Activated B cell treated with CpG ODN at 0.5 μM for 24 hours (primary cell): Measurements from ENCODE around the gene RHOH. TPM values are rescaled to one million over a fixed set of nuclear protein-coding genes. Genes with fewer than 3 reads are reported as not detected.
A peak's percentile ranks its signal among the peaks of the same experiment; 100 is the strongest.

Experiments
- ATAC-seq: fragments of 200-7000 bp; cut with Tn5 transposase; one replicate; pipeline ENCODE4 v1.10.0; 2021; ENCODE audit warnings: low read depth, mild to moderate bottlenecking, moderate library complexity
- CTCF ChIA-PET: fragments of 350-600 bp; sonication (Branson Sonifier 250); formaldehyde crosslinking; loops from one replicate; lab custom pipeline; 2021; ENCODE audit warnings: antibody characterized with exemption; lab: Charles Lee
- POLR2A ChIA-PET: fragments of 350-600 bp; sonication (Branson Sonifier 250); formaldehyde crosslinking; loops from one replicate; lab custom pipeline; 2021; ENCODE audit warnings: antibody characterized with exemption; lab: Charles Lee
- DNase-seq: peaks from one replicate; pipeline ENCODE4 v3.0.0; 2022
- H3K27ac Mint-ChIP-seq: one replicate; pipeline ENCODE4 v1.8.0; 2020; ENCODE audit warnings: mixed read lengths
- H3K27me3 Mint-ChIP-seq: one replicate; pipeline ENCODE4 v1.8.0; 2021; ENCODE audit warnings: mixed read lengths
- H3K36me3 Mint-ChIP-seq: one replicate; pipeline ENCODE4 v1.8.0; 2021; ENCODE audit warnings: low read depth, mixed read lengths
- H3K4me1 Mint-ChIP-seq: one replicate; pipeline ENCODE4 v1.8.0; 2021; ENCODE audit warnings: mixed read lengths
- H3K4me3 Mint-ChIP-seq: one replicate; pipeline ENCODE4 v1.8.0; 2020; ENCODE audit warnings: mild to moderate bottlenecking, mixed read lengths
- H3K9me3 Mint-ChIP-seq: one replicate; pipeline ENCODE4 v1.8.0; 2020; ENCODE audit warnings: mixed read lengths
- intact Hi-C: fragments of 100-400 bp; cut with micrococcal nuclease; formaldehyde crosslinking; loops from one replicate; pipeline ENCODE4 v1.15.1; 2024
- total RNA-seq: library from RNA; stranded (reverse); gene quantifications from 2 replicates; pipeline ENCODE4 v1.2.3, GENCODE V29; 2022
- TF ChIP-seq, protein P1 (sequence below): fragments of 200-600 bp; IDR thresholded peaks from one replicate; pipeline ENCODE4 v1.8.0; 2022; ENCODE audit warnings: antibody characterized with exemption, mild to moderate bottlenecking

Gene RHOH
- total RNA-seq, 1 donor from 2014 or later: 183 TPM

DNA sequence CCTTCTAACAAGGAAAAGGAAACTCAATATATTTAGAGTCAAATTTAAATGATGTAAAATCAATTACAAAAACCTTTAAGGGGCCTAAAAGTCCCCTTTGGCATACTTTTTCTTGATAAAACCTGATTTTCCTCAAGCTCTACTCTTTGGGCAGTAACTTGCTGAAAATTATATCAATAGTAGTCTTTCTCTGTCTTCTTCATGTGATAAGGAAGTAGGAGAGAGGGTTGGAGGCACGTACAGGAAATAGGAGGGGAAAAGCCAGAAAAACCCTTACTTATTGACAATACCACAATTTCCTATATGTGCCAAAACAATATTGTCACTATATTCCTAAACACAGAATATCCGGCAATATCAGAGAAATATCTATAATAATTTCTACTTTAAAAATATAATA lies 9.6 kb downstream of the RHOH start:
- no peak for ATAC-seq
- peak overlapping the region; percentile 71 for H3K4me3 Mint-ChIP-seq
- peaks cover 91% of the 10 kb centered on the region for H3K4me1 Mint-ChIP-seq
- TF ChIP-seq, protein P1, sequence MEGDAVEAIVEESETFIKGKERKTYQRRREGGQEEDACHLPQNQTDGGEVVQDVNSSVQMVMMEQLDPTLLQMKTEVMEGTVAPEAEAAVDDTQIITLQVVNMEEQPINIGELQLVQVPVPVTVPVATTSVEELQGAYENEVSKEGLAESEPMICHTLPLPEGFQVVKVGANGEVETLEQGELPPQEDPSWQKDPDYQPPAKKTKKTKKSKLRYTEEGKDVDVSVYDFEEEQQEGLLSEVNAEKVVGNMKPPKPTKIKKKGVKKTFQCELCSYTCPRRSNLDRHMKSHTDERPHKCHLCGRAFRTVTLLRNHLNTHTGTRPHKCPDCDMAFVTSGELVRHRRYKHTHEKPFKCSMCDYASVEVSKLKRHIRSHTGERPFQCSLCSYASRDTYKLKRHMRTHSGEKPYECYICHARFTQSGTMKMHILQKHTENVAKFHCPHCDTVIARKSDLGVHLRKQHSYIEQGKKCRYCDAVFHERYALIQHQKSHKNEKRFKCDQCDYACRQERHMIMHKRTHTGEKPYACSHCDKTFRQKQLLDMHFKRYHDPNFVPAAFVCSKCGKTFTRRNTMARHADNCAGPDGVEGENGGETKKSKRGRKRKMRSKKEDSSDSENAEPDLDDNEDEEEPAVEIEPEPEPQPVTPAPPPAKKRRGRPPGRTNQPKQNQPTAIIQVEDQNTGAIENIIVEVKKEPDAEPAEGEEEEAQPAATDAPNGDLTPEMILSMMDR: no peak
- intact Hi-C loops: loop anchor here (2.0 kb wide), 1 partner anchor 14 kb away; no protein-coding TSS in a partner anchor
- H3K27me3 Mint-ChIP-seq: no peaks in the 10 kb centered on the region
- H3K9me3 Mint-ChIP-seq: no peaks in the 10 kb centered on the region
- H3K27ac Mint-ChIP-seq: peak overlapping the region; percentile 92
- CTCF ChIA-PET: interaction anchor here (0.8 to 4.0 kb wide), 4 partner anchors 17 to 101 kb away, joined by 3 to 16 read pairs (median 8); no protein-coding TSS in a partner anchor
- no peak for DNase-seq
- POLR2A ChIA-PET: interaction anchor here (0.6 to 6.5 kb wide), 9 partner anchors 8 to 514 kb away, joined by 3 to 64 read pairs (median 8); partner anchors contain the start of gene RHOH
- H3K36me3 Mint-ChIP-seq: peaks cover 64% of the 10 kb centered on the region

DNA sequence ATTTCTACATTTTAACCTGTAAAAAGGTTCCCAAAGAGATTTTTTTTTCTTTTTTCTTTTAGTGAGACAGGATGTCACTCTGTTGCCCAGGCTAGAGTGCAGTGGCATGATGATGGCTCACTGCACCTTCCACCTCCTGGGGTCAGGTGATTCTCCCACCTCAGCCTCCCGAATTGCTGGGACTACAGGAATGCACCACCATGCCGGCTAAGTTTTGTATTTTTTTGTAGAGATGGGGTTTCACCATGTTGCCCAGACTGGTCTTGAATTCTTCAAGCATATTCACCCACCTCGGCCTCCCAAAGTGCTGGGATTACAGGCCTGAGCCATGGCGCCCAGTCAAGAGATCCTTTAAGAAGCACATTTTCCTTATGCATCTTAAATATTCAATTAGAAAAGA lies 12.6 kb downstream of the RHOH start:
- peak overlapping the region; percentile 38 for H3K4me3 Mint-ChIP-seq
- POLR2A ChIA-PET: interaction anchor here (1.0 to 6.5 kb wide), 2 partner anchors 99 to 1450 kb away, joined by 3 to 64 read pairs; no protein-coding TSS in a partner anchor
- H3K27ac Mint-ChIP-seq: peak overlapping the region; percentile 69
- peaks cover 72% of the 10 kb centered on the region for H3K36me3 Mint-ChIP-seq
- H3K9me3 Mint-ChIP-seq: no peaks in the 10 kb centered on the region
- H3K4me1 Mint-ChIP-seq: peaks cover 94% of the 10 kb centered on the region
- CTCF ChIA-PET: interaction anchor here (0.9 to 1.8 kb wide), 3 partner anchors 99 to 108 kb away, joined by 3 to 8 read pairs (median 3); no protein-coding TSS in a partner anchor
- no peak for ATAC-seq
- DNase-seq: no peak
- no peaks in the 10 kb centered on the region for H3K27me3 Mint-ChIP-seq
- intact Hi-C loops: loop anchor here (1.0 kb wide), 1 partner anchor 9 kb away; no protein-coding TSS in a partner anchor
- TF ChIP-seq, protein P1: no peak

DNA sequence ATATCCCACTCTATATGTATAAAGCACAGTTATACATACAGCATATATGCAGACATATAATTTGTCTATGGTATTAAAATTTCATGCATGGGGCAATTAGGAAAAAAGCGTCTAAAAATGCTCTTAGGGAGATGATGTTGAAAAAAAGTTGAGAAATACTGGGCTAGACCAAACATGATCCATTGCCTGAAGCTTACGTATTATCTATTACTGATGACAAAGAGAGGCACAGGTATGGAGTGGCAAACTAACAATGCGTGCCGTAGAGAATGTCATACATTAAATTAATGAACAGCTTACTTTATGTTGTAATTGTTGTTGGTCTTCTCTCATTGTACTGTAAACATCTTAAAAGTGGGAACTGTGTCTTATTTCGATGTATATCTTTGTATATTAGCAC lies 13.9 kb downstream of the RHOH start:
- DNase-seq: no peak
- Mint-ChIP-seq H3K4me3 (peak overlapping the region; percentile 4), H3K27me3 (no peaks in the 10 kb centered on the region), H3K36me3 (peaks cover 75% of the 10 kb centered on the region), H3K4me1 (peaks cover 94% of the 10 kb centered on the region), H3K27ac (peak overlapping the region; percentile 8), H3K9me3 (no peaks in the 10 kb centered on the region)
- ChIA-PET CTCF (interaction anchor here (0.9 to 1.5 kb wide), 2 partner anchors 98 to 99 kb away, joined by 3 to 4 read pairs; no protein-coding TSS in a partner anchor), POLR2A (interaction anchor here (0.5 to 2.2 kb wide), 9 partner anchors 11 to 279 kb away, joined by 3 to 12 read pairs (median 5); no protein-coding TSS in a partner anchor)
- TF ChIP-seq, protein P1: no peak
- ATAC-seq: no peak
- intact Hi-C loops: no loop called here

DNA sequence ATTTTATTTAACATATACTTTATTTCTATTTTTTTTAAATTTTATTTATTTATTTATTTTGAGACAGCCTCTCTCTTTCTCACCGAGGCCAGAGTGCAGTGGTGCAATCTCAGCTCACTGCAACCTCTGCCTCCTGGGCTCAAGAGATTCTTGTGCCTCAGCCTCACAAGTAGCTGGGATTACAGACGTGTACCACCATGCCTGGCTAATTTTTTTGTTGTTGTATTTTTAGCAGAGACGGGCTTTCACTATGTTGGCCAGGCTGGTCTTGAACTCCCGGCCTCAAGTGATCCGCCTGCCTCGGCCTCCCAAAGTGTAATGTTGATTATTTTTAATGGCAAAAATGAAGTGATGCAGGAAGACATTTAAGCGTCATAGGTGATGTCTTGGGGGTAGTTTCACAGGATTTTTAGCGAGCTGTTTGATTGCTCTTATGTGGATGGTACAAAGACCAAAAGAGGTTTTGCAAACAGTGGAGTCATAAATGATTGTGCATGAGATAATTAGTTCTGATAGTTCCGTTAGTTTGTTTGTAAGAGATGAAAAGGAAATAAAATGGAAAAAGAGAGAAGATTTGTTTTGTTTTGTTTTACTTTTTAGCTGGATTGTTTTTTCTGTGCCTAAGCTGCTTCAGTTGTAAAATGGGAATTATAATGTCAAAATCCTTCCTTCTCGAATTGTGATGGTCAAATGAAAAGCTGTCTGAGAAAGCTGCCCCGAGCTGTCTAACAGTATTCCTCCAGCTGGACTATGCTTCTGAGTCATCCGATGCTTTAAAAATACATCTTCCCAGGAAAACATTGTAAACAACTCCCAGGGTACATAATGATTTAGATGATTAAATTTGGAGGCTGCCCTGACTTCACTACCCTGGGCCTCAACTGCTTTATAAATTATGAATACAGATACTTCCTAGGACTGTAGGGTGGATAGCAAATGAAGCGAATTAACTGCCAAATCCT lies 14.7 kb downstream of the RHOH start:
- ChIA-PET POLR2A (interaction anchor here (0.6 to 2.2 kb wide), 9 partner anchors 8 to 378 kb away, joined by 3 to 12 read pairs (median 5); no protein-coding TSS in a partner anchor), CTCF (interaction anchor here (0.9 kb wide), 1 partner anchor 98 kb away, joined by 4 read pairs; no protein-coding TSS in a partner anchor)
- intact Hi-C loops: no loop called here
- Mint-ChIP-seq H3K36me3 (peaks cover 74% of the 10 kb centered on the region), H3K27ac (peak overlapping the region; percentile 80), H3K27me3 (no peaks in the 10 kb centered on the region), H3K4me3 (peak overlapping the region; percentile 54), H3K4me1 (peaks cover 94% of the 10 kb centered on the region), H3K9me3 (no peaks in the 10 kb centered on the region)
- ATAC-seq: no peak
- TF ChIP-seq, protein P1: no peak
- no peak for DNase-seq
